ENCODE data around the gene FGF4. TPM values are rescaled to one million over a fixed set of nuclear protein-coding genes. Genes with fewer than 3 reads are reported as not detected.

Gene FGF4
- total RNA-seq, 1 donor from 2014 or later = not detected

- H3K27ac Mint-ChIP-seq (ENCODE audit: unreplicated experiment) = no peak overlapping the region
- FAIRE-seq (no peak), DNase-seq (ENCODE audit: low read depth) (no peak)
- TF ChIP-seq, protein P1, sequence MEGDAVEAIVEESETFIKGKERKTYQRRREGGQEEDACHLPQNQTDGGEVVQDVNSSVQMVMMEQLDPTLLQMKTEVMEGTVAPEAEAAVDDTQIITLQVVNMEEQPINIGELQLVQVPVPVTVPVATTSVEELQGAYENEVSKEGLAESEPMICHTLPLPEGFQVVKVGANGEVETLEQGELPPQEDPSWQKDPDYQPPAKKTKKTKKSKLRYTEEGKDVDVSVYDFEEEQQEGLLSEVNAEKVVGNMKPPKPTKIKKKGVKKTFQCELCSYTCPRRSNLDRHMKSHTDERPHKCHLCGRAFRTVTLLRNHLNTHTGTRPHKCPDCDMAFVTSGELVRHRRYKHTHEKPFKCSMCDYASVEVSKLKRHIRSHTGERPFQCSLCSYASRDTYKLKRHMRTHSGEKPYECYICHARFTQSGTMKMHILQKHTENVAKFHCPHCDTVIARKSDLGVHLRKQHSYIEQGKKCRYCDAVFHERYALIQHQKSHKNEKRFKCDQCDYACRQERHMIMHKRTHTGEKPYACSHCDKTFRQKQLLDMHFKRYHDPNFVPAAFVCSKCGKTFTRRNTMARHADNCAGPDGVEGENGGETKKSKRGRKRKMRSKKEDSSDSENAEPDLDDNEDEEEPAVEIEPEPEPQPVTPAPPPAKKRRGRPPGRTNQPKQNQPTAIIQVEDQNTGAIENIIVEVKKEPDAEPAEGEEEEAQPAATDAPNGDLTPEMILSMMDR (IDR thresholded peaks at IDR 0.05; ENCODE audit: insufficient read depth, low read depth, low read length) = no peak
- TF ChIP-seq EZH2 (IDR thresholded peaks at IDR 0.05; ENCODE audit: insufficient read depth, low read length) = no peak
- peaks cover 74% of the 10 kb centered on the region for H3K27me3 Mint-ChIP-seq (ENCODE audit: low read depth, unreplicated experiment)
- Histone ChIP-seq H3K4me2 (ENCODE audit: low read length) (no peak overlapping the region), H3K4me1 (ENCODE audit: insufficient read depth, low read length) (no peaks in the 10 kb centered on the region), H3K27me3 (ENCODE audit: insufficient read depth, low read length) (peaks cover 44% of the 10 kb centered on the region), H3K27ac (ENCODE audit: low read depth, low read length) (no peak overlapping the region), H3K79me2 (ENCODE audit: insufficient read depth, low read length) (no peaks in the 10 kb centered on the region), H3K9me3 (ENCODE audit: insufficient read depth, low read depth, low read length) (no peaks in the 10 kb centered on the region), H3K9ac (ENCODE audit: low read length) (no peak overlapping the region), H3K36me3 (ENCODE audit: insufficient read depth, low read length) (no peaks in the 10 kb centered on the region), H4K20me1 (ENCODE audit: insufficient read depth, low read length) (no peaks in the 10 kb centered on the region), H3K4me3 (ENCODE audit: insufficient read depth, low read depth, low read length) (no peak overlapping the region), H2AFZ (ENCODE audit: low read depth, low read length) (no peak overlapping the region)
- H3K4me1 Mint-ChIP-seq (ENCODE audit: low read depth, unreplicated experiment) = no peaks in the 10 kb centered on the region
- H3K9me3 Mint-ChIP-seq (ENCODE audit: unreplicated experiment) = no peaks in the 10 kb centered on the region
- H3K4me3 Mint-ChIP-seq (ENCODE audit: unreplicated experiment) = no peak overlapping the region
- no peaks in the 10 kb centered on the region for H3K36me3 Mint-ChIP-seq (ENCODE audit: low read depth, unreplicated experiment)
Observed at GRCh38 chr11:69822676-69823494, 47.7 kb upstream of the FGF4 start.

GRCh38 chr11:69821511-69822040 lies 46.4 kb upstream of the FGF4 start:
- no peak for FAIRE-seq
- H3K4me2 ChIP-seq (ENCODE audit: low read length) = no peak overlapping the region
- H3K36me3 ChIP-seq (ENCODE audit: insufficient read depth, low read length) = no peaks in the 10 kb centered on the region
- H3K27me3 Mint-ChIP-seq (ENCODE audit: low read depth, unreplicated experiment) = peaks cover 67% of the 10 kb centered on the region
- no peak overlapping the region for H3K4me3 Mint-ChIP-seq (ENCODE audit: unreplicated experiment)
- no peaks in the 10 kb centered on the region for H3K36me3 Mint-ChIP-seq (ENCODE audit: low read depth, unreplicated experiment)
- no peak overlapping the region for H3K27ac ChIP-seq (ENCODE audit: low read depth, low read length)
- H3K9me3 Mint-ChIP-seq (ENCODE audit: unreplicated experiment) = no peaks in the 10 kb centered on the region
- H3K4me1 Mint-ChIP-seq (ENCODE audit: low read depth, unreplicated experiment) = no peaks in the 10 kb centered on the region
- peaks cover 51% of the 10 kb centered on the region for H3K27me3 ChIP-seq (ENCODE audit: insufficient read depth, low read length)
- no peaks in the 10 kb centered on the region for H3K9me3 ChIP-seq (ENCODE audit: insufficient read depth, low read depth, low read length)
- no peak for TF ChIP-seq EZH2 (IDR thresholded peaks at IDR 0.05; ENCODE audit: insufficient read depth, low read length)
- TF ChIP-seq, protein P1 (IDR thresholded peaks at IDR 0.05; ENCODE audit: insufficient read depth, low read depth, low read length) = no peak
- H3K9ac ChIP-seq (ENCODE audit: low read length) = no peak overlapping the region
- no peak overlapping the region for H2AFZ ChIP-seq (ENCODE audit: low read depth, low read length)
- H3K27ac Mint-ChIP-seq (ENCODE audit: unreplicated experiment) = no peak overlapping the region
- no peaks in the 10 kb centered on the region for H4K20me1 ChIP-seq (ENCODE audit: insufficient read depth, low read length)
- no peaks in the 10 kb centered on the region for H3K79me2 ChIP-seq (ENCODE audit: insufficient read depth, low read length)
- no peak overlapping the region for H3K4me3 ChIP-seq (ENCODE audit: insufficient read depth, low read depth, low read length)
- H3K4me1 ChIP-seq (ENCODE audit: insufficient read depth, low read length) = peaks cover 4% of the 10 kb centered on the region
- DNase-seq (ENCODE audit: low read depth) = no peak

DNA sequence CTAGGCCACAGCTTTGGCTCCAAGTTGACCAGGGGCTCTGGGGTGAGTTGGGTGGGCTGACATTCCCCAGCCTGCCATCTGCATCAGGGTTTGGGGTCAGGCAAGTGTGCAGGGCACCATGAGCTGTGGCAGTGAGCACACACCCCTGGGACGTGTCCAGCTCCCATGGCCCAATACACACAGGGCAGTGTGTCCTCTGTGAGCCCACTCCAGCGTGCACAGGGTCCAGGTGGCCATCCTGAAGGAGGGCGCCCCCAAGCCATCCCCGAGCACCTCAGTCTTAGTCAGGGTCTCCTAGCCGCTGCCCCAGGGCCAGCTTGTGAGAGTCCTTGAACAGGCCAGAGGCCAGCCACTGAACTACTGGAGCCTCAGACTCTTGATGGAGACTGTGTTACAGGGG lies 45.3 kb upstream of the FGF4 start:
- DNase-seq (ENCODE audit: low read depth) (no peak), FAIRE-seq (no peak)
- Histone ChIP-seq H3K27ac (ENCODE audit: low read depth, low read length) (no peak overlapping the region), H3K27me3 (ENCODE audit: insufficient read depth, low read length) (peaks cover 60% of the 10 kb centered on the region), H3K9ac (ENCODE audit: low read length) (no peak overlapping the region), H3K79me2 (ENCODE audit: insufficient read depth, low read length) (no peaks in the 10 kb centered on the region), H4K20me1 (ENCODE audit: insufficient read depth, low read length) (no peaks in the 10 kb centered on the region), H3K36me3 (ENCODE audit: insufficient read depth, low read length) (no peaks in the 10 kb centered on the region), H3K9me3 (ENCODE audit: insufficient read depth, low read depth, low read length) (no peaks in the 10 kb centered on the region), H3K4me3 (ENCODE audit: insufficient read depth, low read depth, low read length) (no peak overlapping the region), H3K4me1 (ENCODE audit: insufficient read depth, low read length) (peaks cover 4% of the 10 kb centered on the region), H3K4me2 (ENCODE audit: low read length) (no peak overlapping the region), H2AFZ (ENCODE audit: low read depth, low read length) (no peak overlapping the region)
- peaks cover 68% of the 10 kb centered on the region for H3K27me3 Mint-ChIP-seq (ENCODE audit: low read depth, unreplicated experiment)
- no peaks in the 10 kb centered on the region for H3K4me1 Mint-ChIP-seq (ENCODE audit: low read depth, unreplicated experiment)
- no peak for TF ChIP-seq EZH2 (IDR thresholded peaks at IDR 0.05; ENCODE audit: insufficient read depth, low read length)
- TF ChIP-seq, protein P1 (IDR thresholded peaks at IDR 0.05; ENCODE audit: insufficient read depth, low read depth, low read length) = no peak
- H3K27ac Mint-ChIP-seq (ENCODE audit: unreplicated experiment) = no peak overlapping the region
- H3K4me3 Mint-ChIP-seq (ENCODE audit: unreplicated experiment) = no peak overlapping the region
- H3K9me3 Mint-ChIP-seq (ENCODE audit: unreplicated experiment) = no peaks in the 10 kb centered on the region
- H3K36me3 Mint-ChIP-seq (ENCODE audit: low read depth, unreplicated experiment) = no peaks in the 10 kb centered on the region

Measured in astrocyte (in vitro differentiated cells and primary cell).